ENCODE measurements around the gene ZFYVE28. TPM values are rescaled to one million over a fixed set of nuclear protein-coding genes. Genes with fewer than 3 reads are reported as not detected.
A peak's percentile ranks its signal among the peaks of the same experiment; 100 is the strongest.

The ZFYVE28 gene
- total RNA-seq, 2 experiments from 2014 or later = 19.7 to 20.0 TPM

GRCh38 chr4:2401610-2401983, 16.8 kb downstream of the ZFYVE28 start:
- intact Hi-C loops (cut with micrococcal nuclease) = no loop called here
- Mint-ChIP-seq H3K27ac (no peak overlapping the region), H3K4me3 (peak overlapping the region; percentile 60), H3K9me3 (no peaks in the 10 kb centered on the region), H3K27me3 (no peaks in the 10 kb centered on the region), H3K36me3 (peaks cover 3% of the 10 kb centered on the region), H3K4me1 (ENCODE audit: low read depth) (peaks cover 24% of the 10 kb centered on the region)
- CTCF ChIA-PET = interaction anchor here (1.2 to 3.8 kb wide), 3 partner anchors 11 to 181 kb away, joined by 5 to 21 read pairs (median 6); no protein-coding TSS in a partner anchor
- POLR2A ChIA-PET = interaction anchor here (3.8 kb wide), 1 partner anchor 10 kb away, joined by 24 read pairs; no protein-coding TSS in a partner anchor
- DNase-seq = no peak

- Mint-ChIP-seq H3K4me3 (no peak overlapping the region), H3K27me3 (no peaks in the 10 kb centered on the region), H3K4me1 (ENCODE audit: low read depth) (peaks cover 22% of the 10 kb centered on the region), H3K27ac (no peak overlapping the region), H3K9me3 (no peaks in the 10 kb centered on the region), H3K36me3 (peaks cover 3% of the 10 kb centered on the region)
- ChIA-PET POLR2A (interaction anchor here (3.8 kb wide), 1 partner anchor 11 kb away, joined by 24 read pairs; no protein-coding TSS in a partner anchor), CTCF (interaction anchor here (3.8 kb wide), 1 partner anchor 12 kb away, joined by 21 read pairs; no protein-coding TSS in a partner anchor)
- peak; percentile 44 for DNase-seq
- intact Hi-C loops (cut with micrococcal nuclease) = no loop called here
These were observed 17.4 kb downstream of the ZFYVE28 start for GRCh38 chr4:2400841-2401609.

- CTCF ChIA-PET = no interaction called here
These were observed 18.7 kb downstream of the ZFYVE28 start for GRCh38 chr4:2399631-2400190.

GRCh38 chr4:2399216-2399615, 19.2 kb downstream of the ZFYVE28 start:
- POLR2A ChIA-PET = interaction anchor here (0.8 kb wide), 1 partner anchor 13 kb away, joined by 3 read pairs; no protein-coding TSS in a partner anchor
- Mint-ChIP-seq H3K4me3 (no peak overlapping the region), H3K27me3 (no peaks in the 10 kb centered on the region), H3K36me3 (peaks cover 3% of the 10 kb centered on the region), H3K4me1 (ENCODE audit: low read depth) (peaks cover 28% of the 10 kb centered on the region), H3K27ac (no peak overlapping the region), H3K9me3 (no peaks in the 10 kb centered on the region)
- intact Hi-C loops (cut with micrococcal nuclease) = no loop called here
- CTCF ChIA-PET = no interaction called here
- no peak for DNase-seq

More at GRCh38 chr4:2399631-2400190, 18.7 kb downstream of the ZFYVE28 start:
- no peaks in the 10 kb centered on the region for H3K9me3 Mint-ChIP-seq
- H3K36me3 Mint-ChIP-seq = peaks cover 3% of the 10 kb centered on the region
- intact Hi-C loops (cut with micrococcal nuclease) = no loop called here
- no peak overlapping the region for H3K27ac Mint-ChIP-seq
- POLR2A ChIA-PET = interaction anchor here (0.8 kb wide), 1 partner anchor 12 kb away, joined by 3 read pairs; no protein-coding TSS in a partner anchor
- H3K4me3 Mint-ChIP-seq = no peak overlapping the region
- peaks cover 25% of the 10 kb centered on the region for H3K4me1 Mint-ChIP-seq (ENCODE audit: low read depth)
- H3K27me3 Mint-ChIP-seq = no peaks in the 10 kb centered on the region
- DNase-seq = no peak

- H3K36me3 Mint-ChIP-seq = peaks cover 3% of the 10 kb centered on the region
- H3K9me3 Mint-ChIP-seq = no peaks in the 10 kb centered on the region
- peaks cover 35% of the 10 kb centered on the region for H3K4me1 Mint-ChIP-seq (ENCODE audit: low read depth)
- H3K27ac Mint-ChIP-seq = no peak overlapping the region
- no peak for DNase-seq
- CTCF ChIA-PET = no interaction called here
- H3K27me3 Mint-ChIP-seq = no peaks in the 10 kb centered on the region
- no peak overlapping the region for H3K4me3 Mint-ChIP-seq
- intact Hi-C loops (cut with micrococcal nuclease) = no loop called here
- POLR2A ChIA-PET = no interaction called here
These were observed 20.7 kb downstream of the ZFYVE28 start for GRCh38 chr4:2397596-2398379.

- no peak overlapping the region for H3K4me3 Mint-ChIP-seq
- POLR2A ChIA-PET = no interaction called here
- peaks cover 3% of the 10 kb centered on the region for H3K36me3 Mint-ChIP-seq
- intact Hi-C loops (cut with micrococcal nuclease) = no loop called here
- no peaks in the 10 kb centered on the region for H3K9me3 Mint-ChIP-seq
- H3K4me1 Mint-ChIP-seq (ENCODE audit: low read depth) = peaks cover 26% of the 10 kb centered on the region
- no peak for DNase-seq
- CTCF ChIA-PET = no interaction called here
- H3K27me3 Mint-ChIP-seq = no peaks in the 10 kb centered on the region
- no peak overlapping the region for H3K27ac Mint-ChIP-seq
These were observed 21.6 kb downstream of the ZFYVE28 start for GRCh38 chr4:2396781-2397368.

- Mint-ChIP-seq H3K36me3 (peaks cover 3% of the 10 kb centered on the region), H3K4me1 (ENCODE audit: low read depth) (peaks cover 22% of the 10 kb centered on the region), H3K4me3 (no peak overlapping the region), H3K27me3 (no peaks in the 10 kb centered on the region), H3K9me3 (no peaks in the 10 kb centered on the region), H3K27ac (no peak overlapping the region)
- intact Hi-C loops (cut with micrococcal nuclease) = no loop called here
- no peak for DNase-seq
- ChIA-PET POLR2A (no interaction called here), CTCF (no interaction called here)
These were observed 22.9 kb downstream of the ZFYVE28 start for GRCh38 chr4:2395584-2395983.

- H3K9me3 Mint-ChIP-seq = no peaks in the 10 kb centered on the region
- POLR2A ChIA-PET = no interaction called here
- CTCF ChIA-PET = interaction anchor here (1.5 kb wide), 1 partner anchor 47 kb away, joined by 5 read pairs; no protein-coding TSS in a partner anchor
- no peak overlapping the region for H3K27ac Mint-ChIP-seq
- H3K27me3 Mint-ChIP-seq = no peaks in the 10 kb centered on the region
- DNase-seq = no peak
- intact Hi-C loops (cut with micrococcal nuclease) = no loop called here
- H3K4me3 Mint-ChIP-seq = no peak overlapping the region
- H3K4me1 Mint-ChIP-seq (ENCODE audit: low read depth) = peaks cover 22% of the 10 kb centered on the region
- peaks cover 3% of the 10 kb centered on the region for H3K36me3 Mint-ChIP-seq
These were observed 23.4 kb downstream of the ZFYVE28 start for GRCh38 chr4:2395038-2395437.

GRCh38 chr4:2394528-2394927, 23.9 kb downstream of the ZFYVE28 start:
- H3K27ac Mint-ChIP-seq = no peak overlapping the region
- intact Hi-C loops (cut with micrococcal nuclease) = no loop called here
- ChIA-PET POLR2A (interaction anchor here (0.8 kb wide), 1 partner anchor 17 kb away, joined by 3 read pairs; no protein-coding TSS in a partner anchor), CTCF (interaction anchor here (1.5 kb wide), 1 partner anchor 47 kb away, joined by 5 read pairs; no protein-coding TSS in a partner anchor)
- H3K4me3 Mint-ChIP-seq = no peak overlapping the region
- DNase-seq = no peak
- H3K36me3 Mint-ChIP-seq = peaks cover 3% of the 10 kb centered on the region
- H3K27me3 Mint-ChIP-seq = no peaks in the 10 kb centered on the region
- peaks cover 22% of the 10 kb centered on the region for H3K4me1 Mint-ChIP-seq (ENCODE audit: low read depth)
- H3K9me3 Mint-ChIP-seq = no peaks in the 10 kb centered on the region

GRCh38 chr4:2393353-2394270, 24.8 kb downstream of the ZFYVE28 start:
- H3K4me3 Mint-ChIP-seq = no peak overlapping the region

More at GRCh38 chr4:2393353-2394270, 24.8 kb downstream of the ZFYVE28 start:
- intact Hi-C loops (cut with micrococcal nuclease) = no loop called here
- Mint-ChIP-seq H3K27me3 (no peaks in the 10 kb centered on the region), H3K36me3 (peaks cover 3% of the 10 kb centered on the region), H3K9me3 (no peaks in the 10 kb centered on the region), H3K27ac (no peak overlapping the region), H3K4me1 (ENCODE audit: low read depth) (peaks cover 25% of the 10 kb centered on the region)
- CTCF ChIA-PET = interaction anchor here (1.3 to 1.5 kb wide), 2 partner anchors 48 kb away, joined by 5 read pairs; no protein-coding TSS in a partner anchor
- POLR2A ChIA-PET = interaction anchor here (0.8 to 1.2 kb wide), 2 partner anchors 18 to 19 kb away, joined by 3 to 5 read pairs; no protein-coding TSS in a partner anchor
- DNase-seq = peak; percentile 41
